Bronchial epithelial cell (primary cell): ENCODE measurements around the gene PELI1. TPM values are rescaled to one million over a fixed set of nuclear protein-coding genes. Genes with fewer than 3 reads are reported as not detected.

Experiments used
- DNase-seq: peaks from one replicate; pipeline ENCODE4 v3.0.0-alpha.2; 2010; ENCODE audit warnings: low read depth
- FAIRE-seq: peaks from 2 replicates; lab custom pipeline; 2011; peaks lifted over from hg19 to GRCh38; lab: Jason Lieb, UNC
- H3K27me3 ChIP-seq: 2 replicates; pipeline ENCODE4 v1.5.1; 2011; ENCODE audit warnings: low read length; ENCODE audit not compliant: control insufficient read depth, insufficient read depth
- H3K36me3 ChIP-seq: 2 replicates; pipeline ENCODE4 v1.5.1; 2011; ENCODE audit warnings: low read length; ENCODE audit not compliant: control insufficient read depth, insufficient read depth
- H3K4me3 ChIP-seq: 2 replicates; pipeline ENCODE4 v1.5.1; 2011; ENCODE audit warnings: mild to moderate bottlenecking, low read depth, low read length, control low read depth
- total RNA-seq: library from RNA; depleted of rRNA; stranded (reverse); fragments of >200 nt; gene quantifications from 2 replicates; pipeline ENCODE4 v1.2.1, GENCODE V29; 2014
- TF ChIP-seq, protein P1 (sequence below): IDR thresholded peaks from 2 replicates; pipeline ENCODE4 v1.5.1; 2011; ENCODE audit warnings: mild to moderate bottlenecking, moderate library complexity, low read length, control low read depth, inconsistent platforms; ENCODE audit not compliant: insufficient read depth, severe bottlenecking

PELI1 gene
- total RNA-seq, 1 donor from 2014 or later, result 22.9 TPM

GRCh38 chr2:64120008-64120407 is 24.2 kb downstream of the PELI1 start:
- no peaks in the 10 kb centered on the region for H3K36me3 ChIP-seq
- TF ChIP-seq, protein P1, sequence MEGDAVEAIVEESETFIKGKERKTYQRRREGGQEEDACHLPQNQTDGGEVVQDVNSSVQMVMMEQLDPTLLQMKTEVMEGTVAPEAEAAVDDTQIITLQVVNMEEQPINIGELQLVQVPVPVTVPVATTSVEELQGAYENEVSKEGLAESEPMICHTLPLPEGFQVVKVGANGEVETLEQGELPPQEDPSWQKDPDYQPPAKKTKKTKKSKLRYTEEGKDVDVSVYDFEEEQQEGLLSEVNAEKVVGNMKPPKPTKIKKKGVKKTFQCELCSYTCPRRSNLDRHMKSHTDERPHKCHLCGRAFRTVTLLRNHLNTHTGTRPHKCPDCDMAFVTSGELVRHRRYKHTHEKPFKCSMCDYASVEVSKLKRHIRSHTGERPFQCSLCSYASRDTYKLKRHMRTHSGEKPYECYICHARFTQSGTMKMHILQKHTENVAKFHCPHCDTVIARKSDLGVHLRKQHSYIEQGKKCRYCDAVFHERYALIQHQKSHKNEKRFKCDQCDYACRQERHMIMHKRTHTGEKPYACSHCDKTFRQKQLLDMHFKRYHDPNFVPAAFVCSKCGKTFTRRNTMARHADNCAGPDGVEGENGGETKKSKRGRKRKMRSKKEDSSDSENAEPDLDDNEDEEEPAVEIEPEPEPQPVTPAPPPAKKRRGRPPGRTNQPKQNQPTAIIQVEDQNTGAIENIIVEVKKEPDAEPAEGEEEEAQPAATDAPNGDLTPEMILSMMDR, result no peak
- FAIRE-seq (no peak), DNase-seq (no peak)
- no peaks in the 10 kb centered on the region for H3K27me3 ChIP-seq
- H3K4me3 ChIP-seq, result no peak overlapping the region

GRCh38 chr2:64119369-64119768 is 24.9 kb downstream of the PELI1 start:
- no peaks in the 10 kb centered on the region for H3K36me3 ChIP-seq
- TF ChIP-seq, protein P1, result no peak
- FAIRE-seq, result no peak
- H3K4me3 ChIP-seq, result no peak overlapping the region
- no peaks in the 10 kb centered on the region for H3K27me3 ChIP-seq
- peak; percentile 52 for DNase-seq

DNA sequence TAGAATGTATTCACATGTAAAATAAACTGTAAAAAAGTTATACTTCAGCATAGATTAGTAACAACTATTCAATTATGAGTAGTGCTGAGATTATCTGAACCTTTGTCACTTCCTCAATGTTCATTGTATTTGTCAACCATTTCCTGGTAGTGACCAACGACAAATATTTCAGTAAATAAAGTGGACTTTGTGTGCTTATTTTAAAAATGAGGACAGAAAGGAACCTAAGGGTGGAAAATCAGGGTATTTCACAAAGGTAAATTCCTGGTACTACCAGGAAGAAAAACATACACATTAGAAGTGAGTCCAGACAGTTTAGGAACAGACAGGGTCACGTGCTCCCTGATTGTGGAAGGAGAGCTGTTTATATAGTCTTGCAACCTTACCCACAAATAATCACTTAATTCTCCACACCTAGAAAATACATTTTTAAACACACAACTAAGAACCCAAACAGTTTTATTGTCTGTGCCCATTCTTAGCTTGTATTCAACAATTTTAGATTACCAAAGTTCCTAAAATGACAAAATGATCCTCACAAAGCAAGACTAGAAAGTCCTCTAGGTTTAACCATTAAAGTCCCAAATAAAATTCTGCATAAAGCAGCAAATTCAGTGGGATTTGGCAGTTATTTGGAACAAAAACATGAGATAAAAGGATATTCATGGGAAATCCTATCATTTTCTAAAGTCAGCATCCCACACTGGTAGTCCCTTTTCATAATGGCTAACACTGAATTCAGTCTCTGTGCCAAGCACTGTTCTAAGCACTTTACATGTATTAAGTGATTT is 28.2 kb downstream of the PELI1 start:
- no peak for DNase-seq
- H3K27me3 ChIP-seq, result no peaks in the 10 kb centered on the region
- no peak for FAIRE-seq
- no peak overlapping the region for H3K4me3 ChIP-seq
- H3K36me3 ChIP-seq, result no peaks in the 10 kb centered on the region
- TF ChIP-seq, protein P1, result no peak

DNA sequence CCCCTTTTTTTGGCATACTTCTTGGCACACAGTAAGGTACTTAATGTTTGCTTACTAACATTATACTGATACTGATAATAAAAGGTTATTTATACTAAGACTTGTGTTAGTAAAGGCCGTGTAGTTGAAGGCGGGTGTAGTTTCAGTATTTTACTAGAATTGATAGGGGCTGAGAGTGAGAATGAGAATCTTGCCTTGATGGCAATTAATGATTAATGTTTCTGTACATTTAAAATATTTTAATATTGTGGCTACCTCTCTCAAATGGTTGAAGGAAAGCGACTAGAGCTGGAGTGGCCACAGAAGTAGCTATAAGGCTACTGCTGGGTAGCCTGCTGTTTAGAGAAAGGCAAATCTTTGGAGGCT is 29.3 kb downstream of the PELI1 start:
- TF ChIP-seq, protein P1, result no peak
- DNase-seq (no peak), FAIRE-seq (no peak)
- Histone ChIP-seq H3K4me3 (no peak overlapping the region), H3K27me3 (no peaks in the 10 kb centered on the region), H3K36me3 (no peaks in the 10 kb centered on the region)

GRCh38 chr2:64114063-64114911 is 29.9 kb downstream of the PELI1 start:
- Histone ChIP-seq H3K27me3 (no peaks in the 10 kb centered on the region), H3K4me3 (no peak overlapping the region), H3K36me3 (no peaks in the 10 kb centered on the region)
- no peak for FAIRE-seq
- peak; percentile 88 for DNase-seq
- TF ChIP-seq, protein P1, result no peak
